NAMALWA (cell line): Measurements from ENCODE around the gene HCN1.
"Not testable (repeated sequence)": the region's sequence is repeated elsewhere in the genome, so short reads cannot be mapped to it uniquely, and the experiment has no call there.

Experiments
- DNase-seq: peaks from one replicate; pipeline ENCODE4 v3.0.0-alpha.2; 2015; ENCODE audit warnings: low spot score

The HCN1 gene

DNA sequence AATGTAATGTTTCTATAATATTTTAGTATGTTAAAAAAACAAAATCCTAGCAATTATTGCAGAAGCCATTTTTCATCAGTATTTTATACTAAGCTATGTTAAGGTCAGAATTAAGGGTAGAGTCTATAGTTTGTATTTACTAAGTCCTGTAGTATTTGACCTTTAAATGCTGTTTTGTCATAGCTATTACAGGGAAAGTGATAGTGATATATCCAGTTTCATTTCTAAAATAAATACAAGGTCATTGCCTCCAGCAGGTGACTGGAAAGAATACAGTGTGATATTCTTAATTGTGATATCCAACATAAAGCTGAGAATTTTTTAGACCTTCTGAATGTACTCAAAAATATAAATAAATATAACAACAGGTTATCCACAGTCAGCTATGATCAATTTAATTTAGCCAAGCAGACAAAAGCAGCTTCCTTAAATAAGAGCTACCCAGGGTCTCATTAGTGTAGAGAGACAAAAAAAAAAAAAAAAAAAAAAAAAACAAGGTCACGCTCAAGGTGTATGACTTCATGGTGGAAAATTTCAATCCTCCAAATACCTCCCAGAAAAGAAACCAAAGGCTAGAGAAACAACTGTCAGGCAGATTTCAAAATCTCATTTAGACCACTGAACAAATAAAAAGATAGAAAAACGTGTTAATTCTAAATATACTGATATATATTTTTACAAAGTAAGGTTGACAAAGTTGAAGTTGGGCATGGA is 278.7 kb downstream of the HCN1 start:
- DNase-seq: no peak

DNA sequence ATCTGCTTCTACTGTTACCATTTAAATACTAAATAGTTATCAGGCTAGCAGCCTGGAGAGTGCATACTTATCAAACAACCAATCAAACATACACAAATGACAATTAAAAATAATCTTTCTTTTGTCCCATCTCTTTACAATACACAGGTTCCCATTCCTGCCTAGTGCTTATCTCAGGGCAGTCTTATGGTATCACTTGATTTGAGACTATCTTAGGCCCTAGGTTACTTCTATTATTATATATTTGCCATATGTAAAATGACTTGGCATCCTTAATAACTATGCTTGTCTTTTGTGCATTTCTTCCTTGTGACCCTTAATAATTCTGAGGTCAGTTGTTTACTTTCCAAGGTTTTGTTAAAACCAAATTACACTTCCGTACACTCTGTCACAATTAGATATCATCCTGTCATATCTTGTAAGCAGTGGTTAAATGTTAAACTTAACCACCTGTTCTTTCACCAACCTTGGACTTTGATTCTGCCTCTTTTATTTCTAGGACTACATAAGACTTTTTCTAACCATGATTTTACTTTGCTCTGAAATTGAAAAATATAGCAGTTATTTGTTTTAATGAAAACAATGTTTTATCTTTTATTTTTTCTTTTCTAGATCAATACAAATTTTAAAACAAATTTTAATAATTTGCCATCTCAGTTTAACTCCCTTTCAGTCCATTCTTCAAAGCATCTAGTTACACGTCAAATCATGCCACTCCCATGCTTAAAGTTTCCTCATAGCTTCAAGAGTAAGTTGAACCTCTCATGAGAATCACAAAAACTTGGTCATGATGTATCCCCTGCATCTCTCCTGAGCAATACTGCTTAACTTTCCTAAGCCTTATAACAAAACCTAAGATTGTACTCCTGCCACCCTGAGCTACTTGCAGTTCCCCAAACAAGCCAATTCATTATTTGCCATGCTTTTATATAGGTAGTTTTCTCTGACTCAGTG is 281.3 kb downstream of the HCN1 start:
- no peak for DNase-seq

DNA sequence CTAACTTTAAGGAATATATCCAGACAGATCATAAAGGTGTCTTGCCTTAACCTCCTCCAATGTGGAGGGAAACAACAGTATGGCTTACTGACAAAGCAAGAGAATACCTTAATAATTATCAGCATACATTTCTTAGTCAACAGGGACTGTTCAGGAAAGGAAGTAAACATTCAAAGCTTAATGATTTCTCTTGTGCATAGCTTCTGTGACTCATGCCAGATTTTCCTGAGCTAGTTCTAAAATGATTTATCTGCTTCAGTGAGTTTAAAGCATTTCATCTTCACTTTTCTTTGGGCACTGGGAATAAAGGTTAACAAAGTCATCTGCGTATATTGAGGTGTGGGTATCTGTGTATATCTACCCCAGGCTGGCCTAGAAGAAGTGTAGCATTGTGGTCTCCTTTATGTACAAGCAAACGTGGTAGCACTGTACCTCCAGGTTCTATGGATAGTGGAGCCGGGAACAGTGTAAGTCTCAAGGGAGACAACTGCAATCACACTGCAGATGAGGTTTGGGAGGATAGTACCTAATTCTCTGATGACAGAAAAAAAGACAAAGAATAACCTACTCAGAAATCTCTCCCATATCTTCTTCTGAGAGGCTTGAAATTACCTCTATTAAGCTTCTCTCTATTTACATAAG is 284.1 kb downstream of the HCN1 start:
- no peak for DNase-seq

DNA sequence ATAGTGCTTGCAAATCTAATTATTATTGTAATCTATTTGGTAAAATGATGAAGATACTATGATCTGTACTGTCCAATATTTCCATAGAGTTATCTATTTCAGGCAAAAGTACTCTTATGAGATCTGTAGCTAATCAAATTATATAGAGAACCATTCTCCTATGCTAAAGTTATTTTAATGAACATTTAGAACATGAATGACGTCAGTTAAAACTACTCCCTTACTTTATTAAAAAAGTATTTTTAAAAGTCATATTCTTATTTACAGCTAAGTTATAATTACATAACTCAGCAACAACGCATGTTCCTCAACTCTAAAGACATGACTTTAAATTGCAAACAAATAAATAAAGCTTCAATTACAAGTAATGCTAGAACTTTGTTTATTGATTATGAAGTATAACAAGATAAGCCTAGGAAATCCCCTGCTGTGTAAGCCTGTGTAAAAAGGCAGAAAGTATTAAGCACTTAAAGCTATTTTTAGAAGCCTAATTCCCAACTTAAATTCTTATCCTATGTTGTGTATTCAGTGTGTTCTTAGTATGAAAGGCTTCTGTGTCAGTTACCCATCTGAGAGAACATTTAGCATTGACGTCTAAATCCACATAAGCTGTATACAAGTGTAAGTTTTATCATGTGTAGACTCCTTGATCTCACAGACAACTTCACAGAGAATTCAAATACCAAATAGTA is 285.7 kb downstream of the HCN1 start:
- no peak for DNase-seq

DNA sequence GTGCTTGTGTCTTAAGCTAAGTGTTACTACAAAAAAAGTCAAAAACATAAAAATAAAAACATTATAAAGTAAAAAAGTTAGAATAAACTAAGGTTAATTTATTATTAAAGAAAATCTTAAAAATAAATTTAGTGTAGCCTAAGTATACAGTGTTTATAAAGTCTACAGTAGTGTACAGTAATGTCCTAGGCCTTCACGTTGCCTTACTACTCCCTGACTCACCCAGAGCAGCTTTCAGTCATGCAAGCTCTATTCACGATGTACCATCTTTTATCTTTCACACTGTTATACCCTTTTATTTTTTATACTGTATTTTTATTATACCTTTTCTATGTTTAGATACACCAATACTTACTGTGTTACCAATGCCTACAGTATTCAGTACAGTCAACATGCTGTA is 288.1 kb downstream of the HCN1 start:
- DNase-seq: no peak

DNA sequence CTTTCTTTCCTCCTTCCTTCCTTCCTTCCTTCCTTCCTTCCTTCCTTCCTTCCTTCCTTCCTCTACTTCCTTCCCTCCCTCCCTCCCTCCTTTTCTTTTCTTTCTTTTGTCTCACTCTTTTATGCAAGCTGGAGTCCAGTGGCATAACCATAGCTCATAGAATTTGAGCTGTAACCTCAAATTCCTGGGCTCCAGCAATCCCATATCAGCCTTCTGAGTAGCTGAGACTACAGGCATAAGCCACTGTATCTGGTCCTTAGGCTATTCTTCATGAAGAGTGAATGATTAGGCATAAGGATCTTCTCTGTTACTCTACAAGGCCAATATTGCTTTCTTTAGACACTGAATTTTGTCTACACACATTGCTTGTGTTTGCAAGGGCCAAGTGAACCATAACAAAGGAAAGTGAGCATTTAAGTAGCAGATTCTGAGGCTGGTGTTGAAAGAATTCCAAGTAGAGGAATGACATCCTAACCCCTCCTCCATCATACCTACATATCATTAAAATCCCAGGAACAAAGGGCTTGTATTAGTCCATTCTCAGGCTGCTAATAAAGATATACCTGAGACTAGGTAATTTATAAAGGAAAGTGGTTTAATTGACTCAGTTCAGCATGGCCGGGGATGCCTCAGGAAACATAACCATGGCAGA is 293.2 kb downstream of the HCN1 start:
- DNase-seq: no peak

DNA sequence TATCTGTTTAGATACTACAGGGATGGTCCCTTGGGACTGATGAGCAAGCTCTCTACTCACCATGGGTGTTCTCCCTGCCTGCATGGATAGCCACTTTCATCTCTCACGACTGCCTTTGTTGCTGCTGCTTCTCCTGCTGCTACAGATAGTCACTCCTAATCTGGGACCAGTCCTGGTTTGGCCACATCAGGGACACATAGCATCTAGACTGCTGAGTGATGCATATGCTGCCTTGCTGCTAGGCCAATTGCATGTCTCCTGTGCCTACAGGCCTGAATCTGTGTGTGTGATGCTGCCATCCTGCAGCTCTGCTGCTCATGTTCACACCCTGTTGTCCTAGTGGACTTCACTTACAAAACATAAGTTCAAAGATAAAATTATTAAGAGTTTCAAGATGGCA is 297.1 kb downstream of the HCN1 start:
- DNase-seq: no peak

DNA sequence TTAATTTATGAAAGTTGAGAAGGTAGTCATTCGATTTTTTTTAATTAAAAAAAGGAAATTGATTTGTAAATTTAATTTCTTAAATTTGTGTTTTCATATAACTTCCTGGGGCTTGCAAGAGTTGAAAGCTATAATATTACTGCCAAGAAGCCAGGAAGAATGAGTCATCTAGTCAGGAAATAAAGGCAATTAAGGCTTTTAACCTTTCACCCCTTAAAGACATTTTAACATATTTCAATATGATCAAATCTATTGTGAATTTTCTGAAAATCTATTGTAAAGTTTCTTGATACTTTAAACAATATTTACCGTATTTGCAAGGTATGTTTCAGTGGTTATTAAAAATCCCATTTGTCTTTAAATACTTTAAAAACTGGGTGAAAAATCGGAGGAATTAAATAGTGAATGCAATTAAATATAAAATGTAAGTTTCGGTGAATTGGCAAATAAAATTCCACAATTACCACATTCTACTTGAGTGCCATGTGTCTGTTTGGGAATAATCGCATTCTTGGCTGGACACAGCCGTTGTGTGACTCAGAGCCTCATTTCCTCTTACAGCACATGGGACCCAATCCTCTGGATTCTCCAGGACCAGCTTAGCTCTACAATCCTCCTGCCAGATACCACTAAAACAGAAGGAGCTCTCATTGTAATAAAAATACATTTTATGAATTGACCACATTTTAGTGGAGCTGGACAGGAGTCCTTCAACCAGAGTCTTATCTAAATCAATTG is 310.7 kb downstream of the HCN1 start:
- no peak for DNase-seq

DNA sequence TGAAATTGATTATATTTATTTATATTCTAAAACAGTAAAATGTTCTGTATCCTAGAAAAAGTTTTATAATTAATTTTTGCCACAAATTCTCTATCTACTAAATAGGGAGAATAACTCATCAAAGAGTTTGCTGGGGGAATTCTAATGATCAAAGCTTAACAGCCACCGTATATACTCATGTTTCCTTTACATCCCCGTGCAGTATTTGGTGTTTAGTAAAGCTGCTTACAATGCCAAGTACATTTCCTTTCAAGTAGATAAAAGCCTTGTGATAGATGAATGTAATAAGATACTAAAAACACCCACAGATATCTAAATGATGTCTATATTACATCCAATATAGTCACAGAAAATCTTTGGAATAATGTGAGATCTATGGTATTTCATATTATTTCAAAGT is 312.2 kb downstream of the HCN1 start:
- DNase-seq: no peak

DNA sequence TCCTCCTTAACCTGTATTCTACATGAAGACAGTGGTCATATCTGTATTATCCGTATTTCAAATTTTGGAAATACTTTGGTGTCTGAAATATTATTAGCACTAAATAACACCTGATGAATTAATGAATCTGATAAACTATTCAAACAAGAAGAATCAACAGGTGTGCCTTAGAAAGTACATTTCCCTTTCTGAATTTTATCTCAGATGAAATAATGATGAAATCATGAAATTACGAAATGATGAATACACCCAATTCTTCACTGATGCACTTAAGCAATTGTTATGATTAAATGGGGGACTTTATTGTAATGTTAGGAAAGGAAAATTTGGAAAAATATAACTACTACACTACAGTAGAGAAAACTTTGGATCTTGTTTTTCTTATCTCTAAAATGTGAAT is 313.6 kb downstream of the HCN1 start:
- DNase-seq: no peak

DNA sequence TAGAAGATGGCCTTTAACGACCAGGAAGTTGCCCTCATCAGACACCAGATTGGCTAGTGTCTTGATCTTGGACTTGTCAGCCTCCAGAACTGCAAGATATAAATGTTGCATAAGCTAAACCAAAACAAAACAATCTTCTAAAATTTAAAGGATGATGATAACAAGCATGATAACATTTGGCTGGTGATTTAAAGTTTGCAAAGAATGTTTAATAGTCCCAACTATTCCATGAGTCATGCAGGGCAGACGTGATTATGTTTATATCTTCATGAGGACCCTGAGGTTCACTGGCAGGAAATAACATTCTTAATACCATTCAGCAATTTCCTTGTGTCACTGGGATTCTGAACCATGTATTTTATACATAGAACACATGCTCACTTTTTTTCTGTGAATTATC is 319.8 kb downstream of the HCN1 start:
- DNase-seq: no peak

DNA sequence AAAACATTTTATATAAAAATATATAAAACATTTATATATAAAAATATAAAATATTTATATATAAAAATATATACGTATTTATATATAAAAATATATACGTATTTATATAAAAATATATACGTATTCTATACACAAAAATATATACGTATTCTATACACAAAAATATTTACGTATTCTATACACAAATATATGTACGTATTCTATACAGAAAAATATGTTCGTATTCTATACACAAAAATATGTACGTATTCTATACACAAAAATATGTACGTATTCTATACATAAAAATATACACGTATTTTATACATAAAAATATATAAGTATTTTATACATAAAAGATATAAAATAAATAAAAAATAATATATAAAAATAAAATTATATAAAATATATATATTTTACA is 323.6 kb downstream of the HCN1 start:
- no peak for DNase-seq

DNA sequence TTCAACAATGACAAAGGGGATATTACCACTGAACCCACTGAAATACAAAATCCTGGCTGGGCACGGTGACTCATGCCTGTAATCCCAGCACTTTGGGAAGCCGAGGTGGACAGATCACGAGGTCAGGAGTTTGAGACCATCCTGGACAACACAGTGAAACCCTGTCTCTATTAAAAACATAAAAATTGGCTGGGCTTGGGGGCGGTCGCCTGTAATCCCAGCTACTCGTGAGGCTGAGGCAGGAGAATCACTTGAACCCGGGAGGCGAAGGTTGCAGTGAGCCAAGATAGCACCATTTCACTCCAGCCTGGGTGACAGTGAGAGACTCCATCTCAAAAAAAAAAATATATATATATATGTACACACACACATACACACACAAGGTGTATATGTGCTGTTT is 324.8 kb downstream of the HCN1 start:
- DNase-seq: not testable (repeated sequence)

DNA sequence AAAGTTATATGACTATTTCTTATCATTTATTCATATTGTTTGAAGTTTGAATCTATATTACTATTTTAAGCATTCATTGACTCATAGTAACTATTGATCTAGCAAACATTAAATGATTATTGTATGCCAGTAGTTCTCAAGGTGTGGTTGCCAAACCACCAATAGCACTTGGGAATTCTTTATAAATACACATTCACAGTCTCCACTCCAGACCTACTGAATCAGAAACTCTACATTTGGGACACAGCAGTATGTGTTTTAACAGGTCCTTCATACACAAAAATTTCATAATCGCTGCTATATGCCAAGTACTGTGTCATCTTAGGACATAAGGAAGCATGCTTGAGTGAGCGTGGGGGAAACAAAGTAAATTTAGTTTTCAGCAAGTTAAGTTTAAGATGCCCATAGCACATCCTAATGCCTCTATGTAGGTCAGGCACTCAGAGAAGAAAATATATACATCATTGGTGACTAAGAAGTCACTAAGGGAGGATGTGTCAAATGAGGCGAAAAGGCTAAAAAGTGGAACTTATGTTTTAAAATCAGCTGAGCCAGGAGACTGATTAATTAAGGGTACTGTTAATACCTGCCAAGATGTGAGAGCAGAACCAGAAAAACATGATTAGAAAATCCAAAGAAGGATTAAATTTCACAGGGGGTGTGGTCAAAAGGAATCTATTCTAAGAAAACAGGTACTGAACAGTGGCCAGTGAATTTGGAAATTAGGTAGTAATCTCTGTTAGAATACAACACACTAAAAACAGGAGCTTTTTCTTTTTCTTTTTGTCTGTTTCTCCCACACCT is 340.8 kb downstream of the HCN1 start:
- no peak for DNase-seq

DNA sequence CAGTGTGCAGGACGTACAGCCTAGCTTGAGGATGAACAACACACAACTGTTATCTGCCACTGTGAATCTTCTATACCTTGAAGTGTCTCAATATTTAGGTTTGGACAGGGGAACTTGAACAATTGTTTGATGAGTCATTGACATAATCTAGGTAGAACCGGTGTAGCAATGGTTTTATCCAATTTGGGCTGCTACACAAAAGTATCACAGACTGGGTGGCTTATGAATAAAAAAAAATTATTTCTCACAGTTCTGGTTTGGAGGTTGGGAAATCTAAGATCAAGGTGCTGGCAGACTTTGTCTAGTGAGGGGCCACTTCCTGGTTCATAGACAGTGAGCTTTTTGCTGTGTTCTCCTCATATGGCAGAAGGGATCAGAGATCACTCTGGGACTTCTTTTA is 359.7 kb downstream of the HCN1 start:
- no peak for DNase-seq

DNA sequence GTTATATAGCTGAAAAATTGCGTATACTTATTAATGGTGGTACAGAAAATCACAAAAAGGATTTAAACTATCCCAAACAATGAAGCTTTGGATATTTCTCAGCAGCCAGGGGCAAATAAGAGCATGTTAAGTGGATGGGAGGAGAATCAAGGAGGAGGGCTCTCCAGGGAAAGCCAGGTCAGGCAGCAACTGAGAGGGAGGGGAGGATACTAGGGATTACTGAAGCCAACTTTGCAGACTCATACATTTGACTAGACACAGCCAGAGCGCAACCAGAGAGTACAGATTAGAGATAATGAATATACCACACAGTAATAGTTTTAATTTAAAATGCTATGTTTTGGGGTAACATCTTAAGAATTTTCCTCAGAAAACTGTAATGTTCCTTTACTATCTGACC is 360.2 kb downstream of the HCN1 start:
- DNase-seq: no peak

DNA sequence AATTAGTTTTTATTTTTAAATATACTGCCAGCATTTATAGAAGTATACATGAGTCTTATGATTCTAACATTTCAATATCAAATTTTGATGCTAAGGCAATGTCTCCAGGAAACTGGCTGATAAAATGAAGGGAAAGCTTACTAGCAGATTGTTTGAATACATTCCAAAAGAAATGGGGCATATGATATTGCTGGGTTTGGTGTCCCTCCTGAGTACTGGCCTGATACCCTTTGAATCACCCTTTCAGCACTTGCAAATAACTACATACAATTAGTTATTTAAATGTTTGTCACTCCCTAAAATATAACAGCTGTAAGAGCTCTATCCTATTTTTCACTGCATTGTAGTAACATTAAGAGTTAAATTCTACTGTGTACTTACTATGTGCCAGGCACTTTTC is 360.8 kb downstream of the HCN1 start:
- DNase-seq: no peak

DNA sequence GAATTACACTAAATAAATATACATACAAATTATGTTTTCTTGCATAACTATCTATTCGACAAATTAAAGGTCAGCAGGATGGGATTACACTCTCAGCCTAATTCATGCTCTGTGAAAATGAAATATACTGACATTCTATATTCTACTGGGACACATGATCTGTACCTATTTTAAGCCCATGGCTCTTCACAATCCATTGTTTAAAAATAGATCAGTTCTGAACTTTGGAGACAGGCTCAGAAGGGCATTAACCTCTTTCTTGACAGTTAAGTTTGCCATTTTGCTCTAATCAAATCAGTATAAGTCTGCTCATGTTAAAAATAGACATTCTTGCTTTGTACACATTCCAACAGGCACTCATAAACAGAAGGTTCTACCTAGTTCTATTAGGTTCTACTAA is 361.2 kb downstream of the HCN1 start:
- no peak for DNase-seq

DNA sequence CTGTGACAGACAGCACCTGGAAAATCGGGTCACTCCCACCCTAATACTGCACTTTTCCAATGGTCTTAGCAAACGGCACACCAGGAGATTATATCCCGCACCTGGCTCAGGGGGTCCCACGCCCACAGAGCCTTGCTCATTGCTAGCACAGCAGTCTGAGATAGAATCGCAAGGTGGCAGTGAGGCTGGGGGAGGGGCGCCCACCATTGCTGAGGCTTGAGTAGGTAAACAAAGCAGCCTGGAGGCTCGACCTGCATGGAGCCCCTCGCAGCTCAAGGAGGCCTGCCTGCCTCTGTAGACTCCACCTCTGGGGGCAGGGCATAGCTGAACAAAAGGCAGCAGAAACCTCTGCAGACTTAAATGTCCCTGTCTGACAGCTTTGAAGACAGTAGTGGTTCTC is 383.6 kb downstream of the HCN1 start:
- DNase-seq: not testable (repeated sequence)

DNA sequence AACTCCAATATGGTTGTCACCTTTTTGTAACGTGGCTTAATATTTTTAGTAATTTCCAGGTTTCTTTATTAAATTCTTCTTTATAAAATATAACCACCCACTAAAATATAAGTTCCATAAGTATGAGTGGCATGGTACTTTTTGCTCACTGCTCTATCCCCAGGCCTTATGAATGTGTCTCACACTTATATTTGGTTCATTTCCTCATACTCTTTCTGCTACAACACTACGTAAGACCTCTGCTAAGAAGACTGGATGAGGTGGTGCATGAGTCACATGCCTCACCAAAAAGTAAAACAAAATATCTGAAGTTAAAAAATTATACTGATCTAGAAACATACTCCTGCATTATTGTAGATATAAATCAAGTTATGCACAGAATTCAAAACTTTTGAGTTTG is 400.9 kb downstream of the HCN1 start:
- DNase-seq: no peak
